ENCODE results near the gene MUCL1. TPM values are rescaled to one million over a fixed set of nuclear protein-coding genes. Genes with fewer than 3 reads are reported as not detected.

MUCL1 gene, protein sequence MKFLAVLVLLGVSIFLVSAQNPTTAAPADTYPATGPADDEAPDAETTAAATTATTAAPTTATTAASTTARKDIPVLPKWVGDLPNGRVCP
- total RNA-seq: not detected in 2 replicates

DNA sequence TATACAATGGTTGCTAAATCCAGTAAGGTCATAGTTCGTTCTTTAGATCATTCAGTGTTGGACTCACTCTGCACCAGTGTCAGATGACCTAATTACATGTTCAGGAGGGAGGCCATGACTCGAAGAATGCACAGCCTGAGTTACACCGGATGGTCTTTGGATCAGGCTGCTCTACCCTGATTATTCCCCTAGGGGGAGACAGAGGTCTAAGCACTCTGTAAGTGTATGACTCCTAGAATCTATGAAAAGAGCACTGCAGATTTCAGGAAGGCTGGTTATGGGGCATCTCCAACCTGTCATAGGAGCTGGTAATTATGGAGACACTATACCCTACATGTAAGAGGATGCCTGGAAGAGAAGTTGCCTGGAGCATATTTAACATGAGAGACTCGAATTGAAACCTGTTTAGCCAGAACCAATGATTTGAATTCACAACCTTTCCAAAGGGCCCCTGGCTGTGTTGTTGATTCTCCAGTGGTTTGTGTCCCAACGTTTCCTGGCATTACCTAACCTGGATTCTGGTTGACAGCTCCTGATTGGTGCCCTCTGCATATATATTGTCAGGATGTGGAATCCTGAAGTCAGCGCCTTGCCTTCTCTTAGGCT, at the start of gene MUCL1:
Gene MUCL1, plus strand, starts transcription at position 584 of the 606 bp plus-strand sequence. CDS start 67 bp downstream, outside the sequence.

Other genes with a start within 250 kb of the MUCL1 start
- gene LACRT, start 219.6 kb upstream of the MUCL1 start, total RNA-seq: not detected in 2 replicates
- not detected in 2 replicates for gene DCD, start 206.2 kb upstream of the MUCL1 start, total RNA-seq
- not detected in 2 replicates for gene TESPA1, start 130.2 kb downstream of the MUCL1 start, total RNA-seq
- gene NEUROD4, start 165.5 kb downstream of the MUCL1 start, total RNA-seq: not detected in 2 replicates

Measured in bladder microvascular endothelial cell (primary cell).